K562 (cell line): Measurements from ENCODE around the gene ADAT3. TPM values are rescaled to one million over a fixed set of nuclear protein-coding genes. Genes with fewer than 3 reads are reported as not detected.

Source experiments
- ATF4 ChIP-seq: fragments of 450-650 bp; formaldehyde crosslinking; IDR thresholded peaks from 2 replicates; pipeline ENCODE4 v1.4.0; 2022; ENCODE audit warnings: mild to moderate bottlenecking, moderate library complexity
- CBX8 ChIP-seq: fragments of 200-600 bp; sonication (generic); IDR thresholded peaks from 2 replicates; pipeline ENCODE4 v1.6.1; 2012; ENCODE audit warnings: borderline replicate concordance, mixed run types, low read depth, mild to moderate bottlenecking, moderate library complexity, mixed read lengths, low read length, control low read depth, inconsistent platforms; ENCODE audit not compliant: poor library complexity, severe bottlenecking; ENCODE audit errors: extremely low read depth
- CC2D1A ChIP-seq: fragments of 450-650 bp; IDR thresholded peaks from 2 replicates; pipeline ENCODE4 v1.6.1; 2017; ENCODE audit warnings: mild to moderate bottlenecking
- CREB1 ChIP-seq, 2 experiments: sonication (generic) in 1 of 2; formaldehyde crosslinking in 1 of 2; IDR thresholded peaks; 2 replicates each; pipeline versions ENCODE4 v1.6.1 to v1.8.0; 2012 to 2022; ENCODE audit warnings: inconsistent platforms in 1 of 2, mild to moderate bottlenecking in 1 of 2, missing genetic modification reagents in 1 of 2, moderate library complexity in 1 of 2
- DIDO1 ChIP-seq: fragments of 450-650 bp; IDR thresholded peaks from 2 replicates; pipeline ENCODE4 v1.6.1; 2016; ENCODE audit warnings: low read depth, missing biosample characterization, missing genetic modification characterization
- ETS1 ChIP-seq: conservative IDR thresholded peaks from 2 replicates; pipeline ENCODE4 v1.6.1; 2011; ENCODE audit warnings: low read depth, mild to moderate bottlenecking, low read length; ENCODE audit not compliant: control insufficient read depth
- HDAC6 ChIP-seq: IDR thresholded peaks from 2 replicates; pipeline ENCODE4 v1.6.1; 2012; ENCODE audit warnings: low read depth, mild to moderate bottlenecking, control low read depth, inconsistent platforms, low read length, moderate library complexity
- JUND ChIP-seq, 2 experiments: IDR thresholded peaks; 2 replicates in 1 of 2; 3 replicates in 1 of 2; pipeline ENCODE4 v1.6.1; 2011; ENCODE audit warnings: borderline replicate concordance in 2 of 2, low read depth in 2 of 2, low read length in 2 of 2, improper control_type of control experiment in 1 of 2, missing biosample characterization in 1 of 2, missing genetic modification characterization in 1 of 2, missing genetic modification reagents in 1 of 2
- KLF13 ChIP-seq: fragments of 450-650 bp; IDR thresholded peaks from 2 replicates; pipeline ENCODE4 v1.6.1; 2016; ENCODE audit warnings: missing genetic modification characterization, low read depth, mild to moderate bottlenecking, missing compliant biosample characterization, moderate library complexity, borderline replicate concordance
- KLF16 ChIP-seq: IDR thresholded peaks from 2 replicates; pipeline ENCODE4 v1.6.1; 2016; ENCODE audit warnings: antibody characterized with exemption
- PCBP1 ChIP-seq: fragments of 200-400 bp; formaldehyde crosslinking; IDR thresholded peaks from 2 replicates; pipeline ENCODE4 v1.6.1; 2018; ENCODE audit warnings: mild to moderate bottlenecking, low read depth, low read length; ENCODE audit not compliant: poor library complexity, severe bottlenecking
- POLR2G ChIP-seq: fragments of 200-400 bp; formaldehyde crosslinking; IDR thresholded peaks from 2 replicates; pipeline ENCODE4 v1.6.1; 2017; ENCODE audit warnings: low read depth, mild to moderate bottlenecking, antibody characterized with exemption, low read length, moderate library complexity
- RBM17 ChIP-seq: fragments of 200-400 bp; formaldehyde crosslinking; IDR thresholded peaks from 2 replicates; pipeline ENCODE4 v1.6.1; 2017; ENCODE audit warnings: low read depth, mild to moderate bottlenecking, low read length, borderline replicate concordance
- RBM39 ChIP-seq: fragments of 200-400 bp; formaldehyde crosslinking; optimal IDR thresholded peaks from 2 replicates; pipeline ENCODE3; 2018; ENCODE audit warnings: low read depth, low read length
- VEZF1 ChIP-seq: fragments of 200-800 bp; sonication (Bioruptor generic); IDR thresholded peaks from 2 replicates; pipeline ENCODE4 v1.6.1; 2017; ENCODE audit warnings: missing genetic modification characterization, missing compliant biosample characterization
- ZC3H4 ChIP-seq: sonication (generic); formaldehyde crosslinking; IDR thresholded peaks from 2 replicates; pipeline ENCODE4 v1.9.0; 2021; ENCODE audit warnings: missing genetic modification reagents, borderline replicate concordance
- ZNF740 ChIP-seq, 3 experiments: fragments of 200-800 bp in 1 of 3; sonication (Bioruptor generic) in 1 of 3; sonication (generic) in 1 of 3; formaldehyde crosslinking in 1 of 3; IDR thresholded peaks; 2 replicates each; pipeline versions ENCODE4 v1.6.1 to v1.8.0; 2016 to 2022; ENCODE audit warnings: mild to moderate bottlenecking in 2 of 3, missing compliant biosample characterization in 2 of 3, missing genetic modification characterization in 2 of 3, missing genetic modification reagents in 1 of 3
- ZNF766 ChIP-seq: fragments of 200-800 bp; sonication (Bioruptor generic); conservative IDR thresholded peaks from 2 replicates; pipeline ENCODE4 v1.6.1; 2016; ENCODE audit warnings: missing genetic modification characterization, missing compliant biosample characterization
- ZNF785 ChIP-seq: fragments of 250-450 bp; sonication (Bioruptor Pico); IDR thresholded peaks from 2 replicates; pipeline ENCODE4 v1.4.0; 2020; ENCODE audit warnings: mild to moderate bottlenecking
- polyA plus RNA-seq, 8 experiments: library from polyadenylated mRNA; depleted of rRNA in 4 of 8; stranded (reverse) in 5 of 8; unstranded in 3 of 8; fragments of >200 nt; fragmentation: Nextera tagmentation in 2 of 8; fragmentation: Illumina TruSeq in 1 of 8; extraction: Ambion mirVana in 2 of 8; extraction: Trizol in 1 of 8; gene quantifications; 2 replicates each; pipeline versions ENCODE4 v1.2.1 to v1.2.3, GENCODE V29; 2011 to 2014; ENCODE audit warnings: inconsistent platforms in 1 of 8, missing spikeins in 1 of 8
- total RNA-seq, 7 experiments: library from RNA; depleted of rRNA in 6 of 7; stranded (reverse); fragments of >200 nt in 6 of 7; fragmentation: Illumina TruSeq in 2 of 7; extraction: Trizol in 2 of 7; gene quantifications; 2 replicates each; pipeline versions ENCODE4 v1.2.1 to v1.2.3, GENCODE V29; 2011 to 2021; ENCODE audit warnings: low replicate concordance in 1 of 7

Gene ADAT3
- total and polyA plus RNA-seq, 9 of the 15 experiments (the other 6 are each of a cell fraction or from before 2014, with no cell fraction given), result 0.67 to 15.6 (median 7.8) TPM; not detected in 4

- TF ChIP-seq ATF4 (CRISPR knock-in tag) (no peak), POLR2G (peak; percentile 89), KLF16 (0 out of 2 replicates have a peak, but pooled peaks have one; percentile 21), JUND (IDR thresholded peaks at IDR 0.05; ENCODE audit: borderline replicate concordance, low read depth, low read length) (peak; percentile 25; the same call in 1 of the 2 replicates), JUND (tag; IDR thresholded peaks at IDR 0.05; ENCODE audit: borderline replicate concordance, low read depth, low read length) (peak; percentile 6; the same call in 1 of the 3 replicates), PCBP1 (peak; percentile 86), KLF13 (peak; percentile 99), ZNF740 (CRISPR knock-in tag; IDR thresholded peaks at IDR 0.05) (peak; percentile 81), ZNF740 (tag; IDR thresholded peaks at IDR 0.05) (peak in 1 of 2 experiments; percentile 79; a peak in 1 of 4 replicates), RBM39 (no peak), ETS1 (peak; percentile 87), DIDO1 (tag) (no peak), CC2D1A (no peak), CBX8 (no peak), ZNF766 (CRISPR knock-in tag) (peak; percentile 82; the same call in 1 of the 2 replicates), HDAC6 (no peak), RBM17 (no peak), ZNF785 (CRISPR knock-in tag) (no peak), VEZF1 (CRISPR knock-in tag) (peak; percentile 74), ZC3H4 (no peak), CREB1 (IDR thresholded peaks at IDR 0.05) (peak; percentile 51), CREB1 (CRISPR knock-in tag; IDR thresholded peaks at IDR 0.05) (0 out of 2 replicates have a peak, but pooled peaks have one; percentile 27)
These were observed 41.3 kb upstream of the ADAT3 start (continued) for GRCh38 chr19:1863638-1864479.
